ENCODE measurements around the gene ENPP3.

The ENPP3 gene

DNA sequence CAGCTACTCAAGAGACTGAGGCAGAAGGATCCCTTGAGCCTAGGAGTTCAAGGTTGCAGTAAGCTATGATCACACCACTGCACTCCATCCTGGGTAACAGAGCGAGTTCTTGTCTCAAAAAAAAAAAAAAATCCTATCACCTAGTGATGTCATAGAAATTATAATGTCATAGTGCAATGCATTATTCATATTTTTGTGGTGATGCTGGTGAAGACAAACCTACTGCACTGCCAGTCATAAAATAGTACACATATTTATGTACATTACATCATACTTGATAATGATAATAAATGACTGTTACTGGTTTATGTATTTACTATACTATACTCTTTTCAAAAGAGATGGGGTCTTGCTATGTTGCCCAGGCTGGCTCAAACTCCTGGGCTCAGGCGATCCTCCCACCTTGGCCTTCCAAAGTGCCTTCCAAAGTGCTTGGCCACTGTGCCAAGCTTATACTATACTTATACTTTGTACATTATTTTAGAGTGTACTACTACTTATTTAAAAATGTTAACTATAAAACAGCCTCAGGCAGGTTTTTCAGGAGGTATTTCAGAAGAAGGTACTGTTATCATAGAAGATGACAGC, 26.6 kb downstream of the ENPP3 start:
- no peak for DNase-seq
- no peaks in the 10 kb centered on the region for H3K36me3 ChIP-seq (ENCODE audit: insufficient read depth, low read length)

GRCh38 chr6:131669891-131670290, 32.8 kb downstream of the ENPP3 start:
- Histone ChIP-seq H2AFZ (ENCODE audit: low read depth, low read length) (no peak overlapping the region), H3K27ac (ENCODE audit: low read length) (no peak overlapping the region), H3K4me2 (ENCODE audit: insufficient read depth, low read length) (no peak overlapping the region), H3K4me3 (ENCODE audit: low read depth in 1 of 2, low read length in 2 of 2) (no peak overlapping the region), H4K20me1 (ENCODE audit: insufficient read depth, low read length) (no peaks in the 10 kb centered on the region), H3K4me1 (ENCODE audit: insufficient read depth, low read length) (no peaks in the 10 kb centered on the region), H3K9me3 (ENCODE audit: insufficient read depth, low read length, severe bottlenecking) (no peaks in the 10 kb centered on the region), H3K79me2 (ENCODE audit: insufficient read depth, low read length) (no peaks in the 10 kb centered on the region), H3K27me3 (ENCODE audit: insufficient read depth, low read length, poor library complexity) (no peaks in the 10 kb centered on the region), H3K36me3 (ENCODE audit: insufficient read depth, low read length) (no peaks in the 10 kb centered on the region), H3K9ac (ENCODE audit: low read depth, low read length) (no peak overlapping the region)
- TF ChIP-seq, protein P1, sequence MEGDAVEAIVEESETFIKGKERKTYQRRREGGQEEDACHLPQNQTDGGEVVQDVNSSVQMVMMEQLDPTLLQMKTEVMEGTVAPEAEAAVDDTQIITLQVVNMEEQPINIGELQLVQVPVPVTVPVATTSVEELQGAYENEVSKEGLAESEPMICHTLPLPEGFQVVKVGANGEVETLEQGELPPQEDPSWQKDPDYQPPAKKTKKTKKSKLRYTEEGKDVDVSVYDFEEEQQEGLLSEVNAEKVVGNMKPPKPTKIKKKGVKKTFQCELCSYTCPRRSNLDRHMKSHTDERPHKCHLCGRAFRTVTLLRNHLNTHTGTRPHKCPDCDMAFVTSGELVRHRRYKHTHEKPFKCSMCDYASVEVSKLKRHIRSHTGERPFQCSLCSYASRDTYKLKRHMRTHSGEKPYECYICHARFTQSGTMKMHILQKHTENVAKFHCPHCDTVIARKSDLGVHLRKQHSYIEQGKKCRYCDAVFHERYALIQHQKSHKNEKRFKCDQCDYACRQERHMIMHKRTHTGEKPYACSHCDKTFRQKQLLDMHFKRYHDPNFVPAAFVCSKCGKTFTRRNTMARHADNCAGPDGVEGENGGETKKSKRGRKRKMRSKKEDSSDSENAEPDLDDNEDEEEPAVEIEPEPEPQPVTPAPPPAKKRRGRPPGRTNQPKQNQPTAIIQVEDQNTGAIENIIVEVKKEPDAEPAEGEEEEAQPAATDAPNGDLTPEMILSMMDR (IDR thresholded peaks at IDR 0.05; ENCODE audit: borderline replicate concordance, extremely low read depth, low read length, poor library complexity, severe bottlenecking): no peak
- TF ChIP-seq EZH2 (IDR thresholded peaks at IDR 0.05; ENCODE audit: borderline replicate concordance, low read depth, low read length, severe bottlenecking): no peak
- ATAC-seq (ENCODE audit: insufficient read depth, low read depth) (no peak), DNase-seq (no peak)

More for the DNA sequence above, 26.6 kb downstream of the ENPP3 start:
- Histone ChIP-seq H3K4me1 (ENCODE audit: insufficient read depth, low read length) (no peaks in the 10 kb centered on the region), H3K9me3 (ENCODE audit: insufficient read depth, low read length, severe bottlenecking) (no peaks in the 10 kb centered on the region), H2AFZ (ENCODE audit: low read depth, low read length) (no peak overlapping the region), H3K4me2 (ENCODE audit: insufficient read depth, low read length) (no peak overlapping the region), H3K27me3 (ENCODE audit: insufficient read depth, low read length, poor library complexity) (no peaks in the 10 kb centered on the region), H3K27ac (ENCODE audit: low read length) (no peak overlapping the region), H3K9ac (ENCODE audit: low read depth, low read length) (no peak overlapping the region), H3K4me3 (ENCODE audit: low read depth in 1 of 2, low read length in 2 of 2) (no peak overlapping the region), H4K20me1 (ENCODE audit: insufficient read depth, low read length) (no peaks in the 10 kb centered on the region), H3K79me2 (ENCODE audit: insufficient read depth, low read length) (no peaks in the 10 kb centered on the region)
- no peak for TF ChIP-seq EZH2 (IDR thresholded peaks at IDR 0.05; ENCODE audit: borderline replicate concordance, low read depth, low read length, severe bottlenecking)
- TF ChIP-seq, protein P1 (IDR thresholded peaks at IDR 0.05; ENCODE audit: borderline replicate concordance, extremely low read depth, low read length, poor library complexity, severe bottlenecking): no peak
- ATAC-seq (ENCODE audit: insufficient read depth, low read depth): no peak

DNA sequence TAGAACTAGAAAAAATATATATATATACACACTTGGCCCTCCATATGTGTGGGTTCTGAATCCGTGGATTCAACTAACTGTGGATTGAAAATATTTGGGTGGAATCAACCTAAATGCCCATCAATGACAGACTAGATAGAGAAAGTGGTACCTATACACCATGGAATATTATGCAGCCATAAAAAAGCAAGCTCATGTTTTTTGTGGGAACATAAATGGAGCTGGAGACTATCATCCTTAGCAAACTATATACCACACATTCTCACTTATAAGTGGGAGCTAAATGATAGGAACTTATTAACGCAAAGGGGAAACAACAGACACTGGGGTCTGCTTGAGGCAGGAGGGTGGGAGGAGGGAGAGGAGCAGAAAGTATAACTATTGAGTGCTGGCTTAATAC, 36.1 kb downstream of the ENPP3 start:
- no peaks in the 10 kb centered on the region for H4K20me1 ChIP-seq (ENCODE audit: insufficient read depth, low read length)
- no peak overlapping the region for H3K4me2 ChIP-seq (ENCODE audit: insufficient read depth, low read length)
- no peak for DNase-seq
- H3K9me3 ChIP-seq (ENCODE audit: insufficient read depth, low read length, severe bottlenecking): no peaks in the 10 kb centered on the region
- no peak overlapping the region for H3K27ac ChIP-seq (ENCODE audit: low read length)
- no peak for ATAC-seq (ENCODE audit: insufficient read depth, low read depth)
- no peak overlapping the region for H2AFZ ChIP-seq (ENCODE audit: low read depth, low read length)
- H3K9ac ChIP-seq (ENCODE audit: low read depth, low read length): no peak overlapping the region
- no peaks in the 10 kb centered on the region for H3K27me3 ChIP-seq (ENCODE audit: insufficient read depth, low read length, poor library complexity)
- H3K4me3 ChIP-seq (ENCODE audit: low read depth in 1 of 2, low read length in 2 of 2): no peak overlapping the region
- no peaks in the 10 kb centered on the region for H3K79me2 ChIP-seq (ENCODE audit: insufficient read depth, low read length)
- TF ChIP-seq, protein P1 (IDR thresholded peaks at IDR 0.05; ENCODE audit: borderline replicate concordance, extremely low read depth, low read length, poor library complexity, severe bottlenecking): no peak
- TF ChIP-seq EZH2 (IDR thresholded peaks at IDR 0.05; ENCODE audit: borderline replicate concordance, low read depth, low read length, severe bottlenecking): no peak
- no peaks in the 10 kb centered on the region for H3K36me3 ChIP-seq (ENCODE audit: insufficient read depth, low read length)
- H3K4me1 ChIP-seq (ENCODE audit: insufficient read depth, low read length): no peaks in the 10 kb centered on the region

All from DND-41 (cell line).